GM18909 (cell line): ENCODE data around the gene REV1.
"Not testable (repeated sequence)": the region's sequence is repeated elsewhere in the genome, so short reads cannot be mapped to it uniquely, and the experiment has no call there.

Source experiments
- ATAC-seq: cut with Tn5 transposase; IDR thresholded peaks from one replicate; pipeline ENCODE4 v1.9.1; 2021; ENCODE audit warnings: mild to moderate bottlenecking; ENCODE audit not compliant: unreplicated experiment, poor library complexity

Gene REV1

GRCh38 chr2:99488539-99489062 is 1.2 kb downstream of the REV1 start:
- no peak for ATAC-seq

GRCh38 chr2:99487906-99488305 is 1.9 kb downstream of the REV1 start:
- ATAC-seq: no peak

DNA sequence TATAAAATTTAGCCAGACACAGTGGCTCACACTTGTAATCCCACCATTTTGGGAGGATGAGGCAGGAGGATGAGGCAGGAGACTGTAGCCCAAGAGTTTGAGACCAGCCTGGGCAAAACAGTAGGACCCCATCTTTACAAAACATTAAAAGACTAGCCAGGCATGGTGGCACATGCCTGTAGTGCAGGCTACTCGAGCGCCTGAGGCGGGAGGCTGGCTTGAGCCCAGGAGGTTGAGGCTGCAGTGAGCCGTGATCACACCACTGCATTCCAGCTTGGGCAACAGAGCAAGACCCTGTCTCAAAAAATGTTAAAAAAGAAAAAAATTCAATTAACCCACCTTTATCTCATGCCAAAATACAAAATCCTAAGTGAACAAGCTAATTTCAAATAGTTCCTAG is 4.0 kb downstream of the REV1 start:
- no peak for ATAC-seq

DNA sequence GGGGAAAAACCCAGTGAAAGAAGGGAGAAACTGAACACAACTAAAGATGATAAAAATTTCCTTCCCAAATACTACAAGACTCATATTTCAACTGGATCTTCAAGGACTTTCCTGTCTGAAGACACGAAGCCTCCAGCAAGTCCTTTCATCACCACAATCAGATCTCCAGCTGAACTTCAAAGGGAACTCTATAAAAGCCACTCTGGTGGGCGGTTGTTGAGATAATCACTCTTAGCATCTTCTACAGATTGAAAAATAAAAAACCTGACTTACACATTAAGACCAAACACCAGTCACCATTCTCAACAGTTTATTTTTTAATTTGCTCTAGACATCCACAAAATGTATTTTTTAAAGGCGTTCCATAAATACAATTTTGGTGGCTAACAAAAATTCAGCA is 4.4 kb downstream of the REV1 start:
- no peak for ATAC-seq

DNA sequence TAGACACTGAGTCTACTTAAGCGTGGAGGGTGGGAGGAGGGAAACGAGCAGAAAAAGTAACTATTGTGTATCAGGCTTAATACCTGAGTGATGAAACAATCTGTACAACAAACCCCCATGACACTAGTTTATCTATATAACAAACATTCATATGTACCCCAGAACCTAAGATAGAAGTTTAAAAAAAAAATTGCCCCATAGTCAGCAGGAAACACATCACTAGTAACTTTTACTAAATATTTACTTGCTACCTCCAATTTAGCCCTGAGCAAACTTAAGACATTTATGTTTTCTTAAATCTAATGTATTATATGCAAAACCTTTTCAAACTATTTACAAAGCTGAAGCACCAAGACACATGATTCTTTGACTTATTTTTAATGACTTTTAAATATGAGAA is 5.6 kb downstream of the REV1 start:
- no peak for ATAC-seq

- ATAC-seq: no peak
Measured at GRCh38 chr2:99481941-99482340, 7.9 kb downstream of the REV1 start.

- ATAC-seq: no peak
Measured at GRCh38 chr2:99481527-99481926, 8.3 kb downstream of the REV1 start.

- no peak for ATAC-seq
Measured at GRCh38 chr2:99480390-99480789, 9.4 kb downstream of the REV1 start.

DNA sequence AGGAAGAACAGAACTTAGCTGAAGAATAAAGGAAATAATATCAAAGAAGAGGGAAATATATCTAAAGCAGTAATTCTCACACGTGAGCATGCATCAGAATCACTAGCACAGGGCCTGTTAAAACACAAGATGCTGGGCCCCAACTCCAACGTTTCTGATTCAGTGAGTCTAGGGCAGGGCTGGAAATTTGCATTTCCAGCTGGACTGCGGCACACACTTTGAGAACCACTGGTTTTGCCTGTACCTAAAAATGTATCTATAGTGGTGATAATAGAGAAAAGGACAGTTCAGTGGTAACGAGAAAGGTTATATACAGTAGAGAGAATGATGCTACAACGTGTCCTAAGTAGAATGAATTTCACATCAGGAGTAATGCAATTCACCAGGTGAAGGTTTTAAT is 11.2 kb downstream of the REV1 start:
- no peak for ATAC-seq

DNA sequence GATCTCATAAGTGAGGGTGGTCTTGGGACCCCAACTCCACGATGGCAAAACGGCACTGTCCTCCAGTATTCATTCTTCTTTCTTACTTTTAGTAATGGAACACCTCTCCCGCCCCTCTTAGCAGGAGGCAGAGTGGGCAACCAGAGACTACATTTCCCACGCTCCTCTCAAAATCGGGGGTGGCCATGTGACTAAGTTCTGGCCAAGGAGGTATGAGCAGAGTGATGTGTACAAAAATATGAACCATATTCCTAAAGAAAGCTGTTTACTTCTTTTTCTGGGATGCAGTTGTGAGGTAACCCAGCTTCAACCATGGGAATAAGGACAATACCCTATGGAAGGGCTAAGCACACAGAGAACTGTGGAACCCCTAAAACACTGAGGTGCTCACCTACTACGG is 12.8 kb downstream of the REV1 start:
- ATAC-seq: no peak

DNA sequence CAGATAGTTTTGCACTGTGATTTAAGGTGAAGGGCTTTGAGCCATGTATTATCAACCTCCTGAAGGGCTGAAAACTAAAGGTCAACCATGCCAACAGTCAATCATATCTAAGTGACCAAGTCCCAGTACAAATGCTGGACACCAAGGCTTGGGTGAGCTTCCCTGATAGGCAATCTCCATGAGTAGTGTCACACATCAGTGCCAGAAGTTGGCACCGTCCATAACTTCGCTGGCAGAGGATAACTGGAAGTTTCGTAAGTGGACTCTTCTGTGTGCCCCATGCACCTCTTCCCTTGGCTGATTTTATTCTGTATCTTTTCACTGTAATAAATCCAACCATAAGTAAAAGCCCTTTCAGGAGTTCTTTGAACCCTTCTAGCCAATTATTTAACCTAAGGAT is 13.2 kb downstream of the REV1 start:
- no peak for ATAC-seq

DNA sequence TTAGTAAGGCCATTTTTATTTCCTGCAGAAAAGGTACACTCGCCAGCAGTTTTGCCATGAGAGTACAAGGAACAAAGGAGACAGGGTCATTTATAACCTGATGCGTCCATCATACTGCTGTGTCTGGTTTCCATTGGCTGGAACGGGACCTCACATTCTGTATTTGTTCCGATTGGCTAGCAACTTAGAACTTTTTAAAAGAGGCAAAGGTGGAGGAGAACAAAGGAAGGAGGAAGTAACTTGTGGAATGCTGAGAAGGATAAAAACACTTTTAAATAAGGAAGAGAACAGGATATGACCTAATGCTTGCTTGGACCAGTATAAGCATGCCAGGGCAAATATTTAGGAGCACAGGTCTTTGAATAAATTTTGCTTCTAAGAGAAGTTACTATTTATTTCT is 14.7 kb downstream of the REV1 start:
- ATAC-seq: not testable (repeated sequence)

DNA sequence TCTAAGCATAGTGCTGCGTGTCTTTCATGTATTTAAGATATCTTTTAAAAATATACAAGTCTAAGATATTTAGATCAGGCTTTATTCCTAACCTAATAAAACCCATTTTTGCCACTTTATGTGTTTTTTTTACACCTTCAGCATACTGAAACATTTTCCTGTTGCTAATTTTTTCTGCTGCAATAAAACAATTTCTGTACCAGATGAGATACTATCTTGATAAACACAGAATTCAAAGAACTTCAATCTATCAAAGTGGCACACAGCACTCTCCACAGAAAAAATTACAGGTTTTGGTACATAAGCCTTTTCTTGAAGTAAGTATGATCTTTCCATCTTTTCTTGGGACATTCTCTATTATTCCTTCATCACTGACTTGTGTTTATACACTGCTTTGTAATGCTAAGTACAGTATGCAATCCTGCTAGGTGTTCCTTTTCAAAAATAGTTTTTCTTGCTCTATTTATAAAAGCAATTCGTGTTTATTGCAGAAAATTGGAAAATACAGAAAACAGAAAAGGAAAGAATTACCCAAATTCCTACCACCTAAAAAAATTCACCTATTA is 16.2 kb downstream of the REV1 start:
- ATAC-seq: no peak

DNA sequence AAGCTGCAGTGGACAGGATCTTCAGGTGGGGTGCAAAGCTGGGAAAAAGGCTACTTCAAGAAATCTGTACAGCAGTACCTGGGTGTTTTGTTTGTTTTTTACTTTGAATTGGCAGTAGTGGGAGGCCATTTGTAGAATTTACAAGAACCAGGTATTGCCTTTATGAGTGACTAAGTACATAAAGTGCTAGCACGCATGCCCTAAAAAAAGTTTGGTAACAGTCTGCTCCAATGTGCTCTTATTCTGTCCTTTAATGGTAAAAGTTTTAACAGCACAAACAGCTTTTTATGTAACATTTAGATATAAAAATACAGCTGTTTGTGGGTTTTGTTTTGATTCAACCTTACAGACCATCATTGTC is 17.2 kb downstream of the REV1 start:
- ATAC-seq: no peak

DNA sequence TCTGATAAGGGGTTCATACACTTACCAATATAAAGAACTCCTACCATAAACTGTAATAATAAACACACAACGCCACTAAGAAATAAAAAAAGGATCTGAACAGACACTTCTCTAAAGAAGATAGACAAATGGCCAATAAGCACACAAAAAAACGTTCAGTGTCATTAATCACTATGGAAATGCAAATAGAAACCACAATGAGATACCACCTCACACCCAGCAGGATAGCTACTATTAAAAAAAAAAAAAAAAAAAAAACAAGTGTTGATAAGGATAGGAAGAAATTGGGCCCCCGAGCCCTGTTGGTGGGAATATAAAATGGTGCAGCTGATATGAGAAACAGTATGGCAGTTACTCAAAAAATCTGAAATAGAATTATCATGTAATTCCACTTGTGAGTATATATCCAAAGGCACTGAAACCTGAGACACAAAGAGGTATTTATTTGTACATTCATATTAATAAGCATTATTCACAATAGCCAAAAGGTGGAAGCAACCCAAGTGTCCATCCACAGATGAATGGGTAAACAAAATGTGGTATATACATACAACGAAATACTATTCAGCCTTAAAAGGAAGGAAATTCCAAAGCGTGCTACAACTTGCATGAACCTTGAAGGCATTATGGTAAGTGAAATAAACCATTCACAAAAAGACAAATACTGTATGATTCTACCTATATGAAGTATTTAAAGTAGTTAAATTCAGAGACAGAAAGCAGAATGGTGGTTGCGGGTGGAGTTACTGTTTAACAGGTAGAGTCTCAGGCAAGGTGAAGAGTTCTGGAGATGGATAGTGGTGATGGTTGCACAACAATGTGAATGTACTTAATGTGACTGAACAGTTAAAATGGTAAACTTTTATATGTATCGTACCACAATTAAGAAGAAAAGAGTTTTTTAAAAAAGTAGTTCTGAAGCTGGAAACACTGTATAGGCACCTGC is 17.9 kb downstream of the REV1 start:
- ATAC-seq: no peak

- no peak for ATAC-seq
Measured at GRCh38 chr2:99470957-99471356, 18.9 kb downstream of the REV1 start.

GRCh38 chr2:99470459-99470858 is 19.4 kb downstream of the REV1 start:
- ATAC-seq: not testable (repeated sequence)

GRCh38 chr2:99469394-99469793 is 20.4 kb downstream of the REV1 start:
- ATAC-seq: no peak

- ATAC-seq: no peak
Measured at GRCh38 chr2:99468155-99468554, 21.7 kb downstream of the REV1 start.

DNA sequence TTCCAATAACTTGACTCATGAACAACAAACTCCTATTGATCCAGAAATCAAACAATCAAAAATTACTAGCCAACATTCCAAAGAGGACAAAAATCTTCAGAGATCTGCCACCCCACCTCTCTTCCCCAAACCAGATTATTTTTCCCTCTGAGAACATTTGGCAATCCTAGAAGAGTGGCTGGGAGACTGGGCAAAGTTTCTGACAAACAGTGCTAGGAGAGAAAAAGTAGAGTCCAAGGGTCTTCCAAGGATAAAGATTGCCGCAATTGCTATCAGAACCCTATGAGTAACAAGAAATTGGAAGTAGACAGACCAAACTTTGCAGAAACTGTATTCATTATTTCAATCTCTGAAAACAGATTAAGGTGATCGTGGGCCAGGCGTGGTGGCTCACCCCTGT is 22.4 kb downstream of the REV1 start:
- ATAC-seq: no peak

- ATAC-seq: no peak
Measured at GRCh38 chr2:99461828-99462483, 27.9 kb downstream of the REV1 start.
